GM23338 (cell line): Measurements from ENCODE around the gene FBN3. TPM values are rescaled to one million over a fixed set of nuclear protein-coding genes. Genes with fewer than 3 reads are reported as not detected.

ENCODE experiments used
- ATAC-seq: fragments of 200-7000 bp; cut with Tn5 transposase; 3 replicates; pipeline ENCODE4 v1.9.1; 2020
- DNase-seq: peaks from one replicate; pipeline ENCODE4 v3.0.0-alpha.2; 2015; ENCODE audit warnings: low spot score
- H2AFZ ChIP-seq: fragments of 200-600 bp; sonication (generic); 2 replicates; pipeline ENCODE4 v1.8.0; 2016; ENCODE audit warnings: antibody characterized with exemption, mild to moderate bottlenecking, moderate library complexity
- H3F3A ChIP-seq: fragments of 200-600 bp; sonication (generic); replicated peaks from 2 replicates; pipeline ENCODE4 v1.8.0; 2017; ENCODE audit warnings: antibody characterized with exemption, mixed run types, low read depth
- H3K27ac ChIP-seq: fragments of 200-600 bp; sonication (generic); 2 replicates; pipeline ENCODE4 v1.6.1; 2016; ENCODE audit warnings: low read depth
- H3K27me3 ChIP-seq: fragments of 200-600 bp; sonication (generic); 2 replicates; pipeline ENCODE4 v1.8.0; 2016; ENCODE audit warnings: mild to moderate bottlenecking, mixed run types, moderate library complexity; ENCODE audit not compliant: insufficient read depth
- H3K36me3 ChIP-seq: fragments of 200-600 bp; sonication (generic); 2 replicates; pipeline ENCODE4 v1.8.0; 2016; ENCODE audit warnings: mild to moderate bottlenecking; ENCODE audit not compliant: insufficient read depth
- H3K4me1 ChIP-seq: fragments of 200-600 bp; sonication (generic); 2 replicates; pipeline ENCODE4 v1.8.0; 2016; ENCODE audit warnings: mild to moderate bottlenecking, moderate library complexity; ENCODE audit not compliant: insufficient read depth
- H3K4me2 ChIP-seq: fragments of 200-600 bp; sonication (generic); 2 replicates; pipeline ENCODE4 v1.7.1; 2017; ENCODE audit warnings: mixed run types
- H3K4me3 ChIP-seq: fragments of 200-600 bp; sonication (generic); 2 replicates; pipeline ENCODE4 v1.6.1; 2016; ENCODE audit warnings: mixed run types
- H3K79me2 ChIP-seq: fragments of 200-600 bp; sonication (generic); replicated peaks from 2 replicates; pipeline ENCODE4 v1.8.0; 2017; ENCODE audit warnings: mild to moderate bottlenecking; ENCODE audit not compliant: insufficient read depth
- H3K9me2 ChIP-seq: fragments of 200-600 bp; sonication (generic); 2 replicates; pipeline ENCODE4 v1.8.0; 2017; ENCODE audit not compliant: insufficient read depth
- H4K20me1 ChIP-seq: fragments of 200-600 bp; sonication (generic); replicated peaks from 2 replicates; pipeline ENCODE4 v1.8.0; 2017; ENCODE audit warnings: mild to moderate bottlenecking; ENCODE audit not compliant: insufficient read depth
- H3K27ac Mint-ChIP-seq: 2 replicates; pipeline ENCODE4 v1.8.0; 2020; ENCODE audit warnings: inconsistent platforms, mild to moderate bottlenecking, moderate library complexity, mixed read lengths
- H3K27me3 Mint-ChIP-seq: 3 replicates; pipeline ENCODE4 v1.8.0; 2022; ENCODE audit warnings: low read depth, mild to moderate bottlenecking, moderate library complexity, mixed read lengths, inconsistent platforms; ENCODE audit not compliant: insufficient read depth, poor library complexity
- H3K36me3 Mint-ChIP-seq: 3 replicates; pipeline ENCODE4 v1.8.0; 2021; ENCODE audit warnings: low read depth, mild to moderate bottlenecking, inconsistent platforms, moderate library complexity, mixed read lengths
- H3K4me1 Mint-ChIP-seq: 3 replicates; pipeline ENCODE4 v1.8.0; 2020; ENCODE audit warnings: mild to moderate bottlenecking, inconsistent platforms, mixed read lengths
- H3K4me3 Mint-ChIP-seq: 3 replicates; pipeline ENCODE4 v1.8.0; 2021; ENCODE audit warnings: moderate library complexity, mild to moderate bottlenecking, inconsistent platforms, mixed read lengths
- H3K9me3 Mint-ChIP-seq: 3 replicates; pipeline ENCODE4 v1.8.0; 2020; ENCODE audit warnings: moderate library complexity, mild to moderate bottlenecking, inconsistent platforms, mixed read lengths
- CREB1 ChIP-seq: fragments of 250-450 bp; sonication (Bioruptor Pico); IDR thresholded peaks from 2 replicates; pipeline ENCODE4 v1.5.0; 2020; ENCODE audit warnings: low read depth, mild to moderate bottlenecking, moderate library complexity
- JUNB ChIP-seq: IDR thresholded peaks from one replicate; pipeline ENCODE4 v1.6.1; 2016; ENCODE audit warnings: antibody characterized with exemption; ENCODE audit not compliant: unreplicated experiment
- POLR2AphosphoS5 ChIP-seq: IDR thresholded peaks from 2 replicates; pipeline ENCODE4 v1.6.1; 2016; ENCODE audit warnings: antibody characterized with exemption, low read depth
- STAT1 ChIP-seq: IDR thresholded peaks from one replicate; pipeline ENCODE4 v1.6.1; 2016; ENCODE audit warnings: antibody characterized with exemption; ENCODE audit not compliant: unreplicated experiment
- ZNF114 ChIP-seq: fragments of 250-450 bp; sonication (Bioruptor Pico); IDR thresholded peaks from 2 replicates; pipeline ENCODE4 v1.5.0; 2020; ENCODE audit warnings: mild to moderate bottlenecking, moderate library complexity
- polyA plus RNA-seq: library from polyadenylated mRNA; unstranded; fragments of >200 nt; fragmentation: Nextera tagmentation; extraction: Ambion mirVana; gene quantifications from 2 replicates; pipeline ENCODE4 v1.2.1, GENCODE V29; 2016
- total RNA-seq: library from RNA; depleted of rRNA; stranded (reverse); fragments of >200 nt; shearing (Covaris generic); gene quantifications from 2 replicates; pipeline ENCODE4 v1.2.3, GENCODE V29; 2014
- TF ChIP-seq, protein P1 (sequence below): IDR thresholded peaks from 2 replicates; pipeline ENCODE4 v1.6.1; 2016; ENCODE audit warnings: antibody characterized with exemption
- TF ChIP-seq, protein P2 (sequence below), 2 experiments: fragments of 200-600 bp in 1 of 2; sonication (generic) in 1 of 2; conservative IDR thresholded peaks; 2 replicates each; pipeline versions ENCODE4 v1.5.1 to v1.6.1; 2016 to 2017; ENCODE audit warnings: antibody characterized with exemption in 2 of 2, low read depth in 2 of 2, mild to moderate bottlenecking in 2 of 2, moderate library complexity in 1 of 2
- TF ChIP-seq, protein P3 (sequence below): fragments of 250-450 bp; sonication (Bioruptor Pico); IDR thresholded peaks from 2 replicates; pipeline ENCODE4 v1.5.0; 2020; ENCODE audit warnings: mild to moderate bottlenecking, moderate library complexity
- TF ChIP-seq, protein P4 (sequence below): IDR thresholded peaks from one replicate; pipeline ENCODE4 v1.6.1; 2018; ENCODE audit warnings: antibody characterized with exemption; ENCODE audit not compliant: unreplicated experiment

The FBN3 gene
- total and polyA plus RNA-seq, 2 experiments from 2014 or later: 8.5 to 54.5 TPM

DNA sequence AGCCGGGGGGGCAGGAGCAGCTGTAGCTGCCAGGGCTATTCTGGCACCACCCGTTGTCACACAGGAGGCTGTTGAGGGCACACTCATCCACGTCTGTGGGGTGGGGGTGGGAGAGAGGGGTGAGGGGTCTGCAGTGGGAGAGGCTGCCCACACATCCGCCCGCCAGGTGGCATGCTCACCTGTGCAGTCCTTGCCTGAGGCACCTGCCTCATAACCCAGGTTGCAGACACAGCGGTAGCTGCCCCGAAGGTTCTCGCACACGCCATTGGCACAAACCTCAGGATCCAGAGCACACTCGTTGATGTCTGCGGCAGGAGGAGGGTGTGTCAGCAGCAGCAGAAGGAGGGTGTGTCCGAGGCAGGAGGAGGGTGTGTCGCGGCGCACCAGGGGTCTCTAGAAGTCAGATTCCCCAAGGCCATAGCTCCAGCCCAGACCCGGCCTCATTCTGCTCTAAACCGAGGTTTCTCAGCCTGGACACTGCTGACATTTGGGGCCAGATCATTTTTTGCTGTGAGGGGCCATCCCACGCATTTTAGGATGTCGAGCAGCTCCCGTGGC, 20.3 kb downstream of the FBN3 start (continued):
- TF ChIP-seq, protein P1, sequence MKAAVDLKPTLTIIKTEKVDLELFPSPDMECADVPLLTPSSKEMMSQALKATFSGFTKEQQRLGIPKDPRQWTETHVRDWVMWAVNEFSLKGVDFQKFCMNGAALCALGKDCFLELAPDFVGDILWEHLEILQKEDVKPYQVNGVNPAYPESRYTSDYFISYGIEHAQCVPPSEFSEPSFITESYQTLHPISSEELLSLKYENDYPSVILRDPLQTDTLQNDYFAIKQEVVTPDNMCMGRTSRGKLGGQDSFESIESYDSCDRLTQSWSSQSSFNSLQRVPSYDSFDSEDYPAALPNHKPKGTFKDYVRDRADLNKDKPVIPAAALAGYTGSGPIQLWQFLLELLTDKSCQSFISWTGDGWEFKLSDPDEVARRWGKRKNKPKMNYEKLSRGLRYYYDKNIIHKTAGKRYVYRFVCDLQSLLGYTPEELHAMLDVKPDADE: no peak

DNA sequence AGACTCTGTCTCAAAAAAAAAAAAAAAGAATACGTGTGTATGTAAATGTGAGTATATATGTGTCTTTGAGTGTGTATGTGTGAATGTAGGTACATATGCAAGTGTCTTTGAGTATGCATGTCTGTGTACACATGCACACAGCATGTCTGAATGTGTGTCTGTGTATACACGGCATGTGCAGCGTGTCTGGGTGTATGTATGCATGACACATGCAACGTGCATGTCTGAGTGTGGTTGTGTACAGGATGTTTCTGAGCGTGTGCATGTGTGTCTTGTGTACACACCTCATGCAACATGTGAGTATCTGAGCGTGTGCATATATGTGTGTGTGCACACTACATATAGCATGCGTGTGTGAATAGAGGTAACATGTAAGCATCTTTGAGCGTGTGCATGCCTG, 20.8 kb downstream of the FBN3 start:
- H3F3A ChIP-seq: 0 out of 2 replicates have a peak, but pooled peaks cover 4% of the 10 kb centered on the region
- H3K9me2 ChIP-seq: no peaks in the 10 kb centered on the region
- no peaks in the 10 kb centered on the region for H3K9me3 Mint-ChIP-seq
- no peak overlapping the region for H3K4me3 ChIP-seq
- no peak overlapping the region for H3K27ac Mint-ChIP-seq
- TF ChIP-seq JUNB (no peak), POLR2AphosphoS5 (no peak), STAT1 (no peak), CREB1 (no peak), ZNF114 (CRISPR knock-in tag) (no peak)
- TF ChIP-seq, protein P2, sequence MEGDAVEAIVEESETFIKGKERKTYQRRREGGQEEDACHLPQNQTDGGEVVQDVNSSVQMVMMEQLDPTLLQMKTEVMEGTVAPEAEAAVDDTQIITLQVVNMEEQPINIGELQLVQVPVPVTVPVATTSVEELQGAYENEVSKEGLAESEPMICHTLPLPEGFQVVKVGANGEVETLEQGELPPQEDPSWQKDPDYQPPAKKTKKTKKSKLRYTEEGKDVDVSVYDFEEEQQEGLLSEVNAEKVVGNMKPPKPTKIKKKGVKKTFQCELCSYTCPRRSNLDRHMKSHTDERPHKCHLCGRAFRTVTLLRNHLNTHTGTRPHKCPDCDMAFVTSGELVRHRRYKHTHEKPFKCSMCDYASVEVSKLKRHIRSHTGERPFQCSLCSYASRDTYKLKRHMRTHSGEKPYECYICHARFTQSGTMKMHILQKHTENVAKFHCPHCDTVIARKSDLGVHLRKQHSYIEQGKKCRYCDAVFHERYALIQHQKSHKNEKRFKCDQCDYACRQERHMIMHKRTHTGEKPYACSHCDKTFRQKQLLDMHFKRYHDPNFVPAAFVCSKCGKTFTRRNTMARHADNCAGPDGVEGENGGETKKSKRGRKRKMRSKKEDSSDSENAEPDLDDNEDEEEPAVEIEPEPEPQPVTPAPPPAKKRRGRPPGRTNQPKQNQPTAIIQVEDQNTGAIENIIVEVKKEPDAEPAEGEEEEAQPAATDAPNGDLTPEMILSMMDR (conservative IDR thresholded peaks at IDR 0.05; ENCODE audit: low read depth in 2 of 2): no peak
- TF ChIP-seq, protein P3, sequence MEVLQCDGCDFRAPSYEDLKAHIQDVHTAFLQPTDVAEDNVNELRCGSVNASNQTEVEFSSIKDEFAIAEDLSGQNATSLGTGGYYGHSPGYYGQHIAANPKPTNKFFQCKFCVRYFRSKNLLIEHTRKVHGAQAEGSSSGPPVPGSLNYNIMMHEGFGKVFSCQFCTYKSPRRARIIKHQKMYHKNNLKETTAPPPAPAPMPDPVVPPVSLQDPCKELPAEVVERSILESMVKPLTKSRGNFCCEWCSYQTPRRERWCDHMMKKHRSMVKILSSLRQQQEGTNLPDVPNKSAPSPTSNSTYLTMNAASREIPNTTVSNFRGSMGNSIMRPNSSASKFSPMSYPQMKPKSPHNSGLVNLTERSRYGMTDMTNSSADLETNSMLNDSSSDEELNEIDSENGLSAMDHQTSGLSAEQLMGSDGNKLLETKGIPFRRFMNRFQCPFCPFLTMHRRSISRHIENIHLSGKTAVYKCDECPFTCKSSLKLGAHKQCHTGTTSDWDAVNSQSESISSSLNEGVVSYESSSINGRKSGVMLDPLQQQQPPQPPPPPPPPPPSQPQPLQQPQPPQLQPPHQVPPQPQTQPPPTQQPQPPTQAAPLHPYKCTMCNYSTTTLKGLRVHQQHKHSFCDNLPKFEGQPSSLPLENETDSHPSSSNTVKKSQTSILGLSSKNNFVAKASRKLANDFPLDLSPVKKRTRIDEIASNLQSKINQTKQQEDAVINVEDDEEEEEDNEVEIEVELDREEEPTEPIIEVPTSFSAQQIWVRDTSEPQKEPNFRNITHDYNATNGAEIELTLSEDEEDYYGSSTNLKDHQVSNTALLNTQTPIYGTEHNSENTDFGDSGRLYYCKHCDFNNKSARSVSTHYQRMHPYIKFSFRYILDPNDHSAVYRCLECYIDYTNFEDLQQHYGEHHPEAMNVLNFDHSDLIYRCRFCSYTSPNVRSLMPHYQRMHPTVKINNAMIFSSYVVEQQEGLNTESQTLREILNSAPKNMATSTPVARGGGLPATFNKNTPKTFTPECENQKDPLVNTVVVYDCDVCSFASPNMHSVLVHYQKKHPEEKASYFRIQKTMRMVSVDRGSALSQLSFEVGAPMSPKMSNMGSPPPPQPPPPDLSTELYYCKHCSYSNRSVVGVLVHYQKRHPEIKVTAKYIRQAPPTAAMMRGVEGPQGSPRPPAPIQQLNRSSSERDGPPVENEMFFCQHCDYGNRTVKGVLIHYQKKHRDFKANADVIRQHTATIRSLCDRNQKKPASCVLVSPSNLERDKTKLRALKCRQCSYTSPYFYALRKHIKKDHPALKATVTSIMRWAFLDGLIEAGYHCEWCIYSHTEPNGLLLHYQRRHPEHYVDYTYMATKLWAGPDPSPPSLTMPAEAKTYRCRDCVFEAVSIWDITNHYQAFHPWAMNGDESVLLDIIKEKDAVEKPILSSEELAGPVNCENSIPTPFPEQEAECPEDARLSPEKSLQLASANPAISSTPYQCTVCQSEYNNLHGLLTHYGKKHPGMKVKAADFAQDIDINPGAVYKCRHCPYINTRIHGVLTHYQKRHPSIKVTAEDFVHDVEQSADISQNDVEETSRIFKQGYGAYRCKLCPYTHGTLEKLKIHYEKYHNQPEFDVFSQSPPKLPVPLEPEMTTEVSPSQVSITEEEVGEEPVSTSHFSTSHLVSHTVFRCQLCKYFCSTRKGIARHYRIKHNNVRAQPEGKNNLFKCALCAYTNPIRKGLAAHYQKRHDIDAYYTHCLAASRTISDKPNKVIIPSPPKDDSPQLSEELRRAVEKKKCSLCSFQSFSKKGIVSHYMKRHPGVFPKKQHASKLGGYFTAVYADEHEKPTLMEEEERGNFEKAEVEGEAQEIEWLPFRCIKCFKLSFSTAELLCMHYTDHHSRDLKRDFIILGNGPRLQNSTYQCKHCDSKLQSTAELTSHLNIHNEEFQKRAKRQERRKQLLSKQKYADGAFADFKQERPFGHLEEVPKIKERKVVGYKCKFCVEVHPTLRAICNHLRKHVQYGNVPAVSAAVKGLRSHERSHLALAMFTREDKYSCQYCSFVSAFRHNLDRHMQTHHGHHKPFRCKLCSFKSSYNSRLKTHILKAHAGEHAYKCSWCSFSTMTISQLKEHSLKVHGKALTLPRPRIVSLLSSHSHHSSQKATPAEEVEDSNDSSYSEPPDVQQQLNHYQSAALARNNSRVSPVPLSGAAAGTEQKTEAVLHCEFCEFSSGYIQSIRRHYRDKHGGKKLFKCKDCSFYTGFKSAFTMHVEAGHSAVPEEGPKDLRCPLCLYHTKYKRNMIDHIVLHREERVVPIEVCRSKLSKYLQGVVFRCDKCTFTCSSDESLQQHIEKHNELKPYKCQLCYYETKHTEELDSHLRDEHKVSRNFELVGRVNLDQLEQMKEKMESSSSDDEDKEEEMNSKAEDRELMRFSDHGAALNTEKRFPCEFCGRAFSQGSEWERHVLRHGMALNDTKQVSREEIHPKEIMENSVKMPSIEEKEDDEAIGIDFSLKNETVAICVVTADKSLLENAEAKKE (CRISPR knock-in tag): no peak
- TF ChIP-seq, protein P1: no peak
- TF ChIP-seq, protein P4, sequence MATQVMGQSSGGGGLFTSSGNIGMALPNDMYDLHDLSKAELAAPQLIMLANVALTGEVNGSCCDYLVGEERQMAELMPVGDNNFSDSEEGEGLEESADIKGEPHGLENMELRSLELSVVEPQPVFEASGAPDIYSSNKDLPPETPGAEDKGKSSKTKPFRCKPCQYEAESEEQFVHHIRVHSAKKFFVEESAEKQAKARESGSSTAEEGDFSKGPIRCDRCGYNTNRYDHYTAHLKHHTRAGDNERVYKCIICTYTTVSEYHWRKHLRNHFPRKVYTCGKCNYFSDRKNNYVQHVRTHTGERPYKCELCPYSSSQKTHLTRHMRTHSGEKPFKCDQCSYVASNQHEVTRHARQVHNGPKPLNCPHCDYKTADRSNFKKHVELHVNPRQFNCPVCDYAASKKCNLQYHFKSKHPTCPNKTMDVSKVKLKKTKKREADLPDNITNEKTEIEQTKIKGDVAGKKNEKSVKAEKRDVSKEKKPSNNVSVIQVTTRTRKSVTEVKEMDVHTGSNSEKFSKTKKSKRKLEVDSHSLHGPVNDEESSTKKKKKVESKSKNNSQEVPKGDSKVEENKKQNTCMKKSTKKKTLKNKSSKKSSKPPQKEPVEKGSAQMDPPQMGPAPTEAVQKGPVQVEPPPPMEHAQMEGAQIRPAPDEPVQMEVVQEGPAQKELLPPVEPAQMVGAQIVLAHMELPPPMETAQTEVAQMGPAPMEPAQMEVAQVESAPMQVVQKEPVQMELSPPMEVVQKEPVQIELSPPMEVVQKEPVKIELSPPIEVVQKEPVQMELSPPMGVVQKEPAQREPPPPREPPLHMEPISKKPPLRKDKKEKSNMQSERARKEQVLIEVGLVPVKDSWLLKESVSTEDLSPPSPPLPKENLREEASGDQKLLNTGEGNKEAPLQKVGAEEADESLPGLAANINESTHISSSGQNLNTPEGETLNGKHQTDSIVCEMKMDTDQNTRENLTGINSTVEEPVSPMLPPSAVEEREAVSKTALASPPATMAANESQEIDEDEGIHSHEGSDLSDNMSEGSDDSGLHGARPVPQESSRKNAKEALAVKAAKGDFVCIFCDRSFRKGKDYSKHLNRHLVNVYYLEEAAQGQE: no peak
- no peak overlapping the region for H2AFZ ChIP-seq
- ATAC-seq (no peak), DNase-seq (no peak)
- no peaks in the 10 kb centered on the region for H3K27me3 ChIP-seq
- no peak overlapping the region for H3K4me3 Mint-ChIP-seq
- no peaks in the 10 kb centered on the region for H4K20me1 ChIP-seq
- H3K4me1 Mint-ChIP-seq: no peaks in the 10 kb centered on the region
- H3K79me2 ChIP-seq: no peaks in the 10 kb centered on the region
- H3K36me3 Mint-ChIP-seq: peaks cover 50% of the 10 kb centered on the region
- H3K27ac ChIP-seq: no peak overlapping the region
- H3K4me1 ChIP-seq: no peaks in the 10 kb centered on the region
- H3K4me2 ChIP-seq: no peak overlapping the region
- H3K27me3 Mint-ChIP-seq: peaks cover 10% of the 10 kb centered on the region
- H3K36me3 ChIP-seq: no peaks in the 10 kb centered on the region; the same call in none of the 2 replicates
